Measurements from ENCODE around the gene DNAJC3. TPM values are rescaled to one million over a fixed set of nuclear protein-coding genes. Genes with fewer than 3 reads are reported as not detected.
"Not testable (repeated sequence)": the region's sequence is repeated elsewhere in the genome, so short reads cannot be mapped to it uniquely, and the experiment has no call there.

DNAJC3 gene
- total RNA-seq, 1 donor from 2014 or later: 31.6 TPM

GRCh38 chr13:95667235-95667634 lies 9.7 kb upstream of the DNAJC3 start:
- intact Hi-C loops (cut with micrococcal nuclease): not testable (repeated sequence)

GRCh38 chr13:95671597-95671996 lies 5.3 kb upstream of the DNAJC3 start:
- intact Hi-C loops (cut with micrococcal nuclease): loop anchor here (10.0 kb wide), 1 partner anchor 1553 kb away; the partner anchor contains the start of gene MBNL2

- intact Hi-C loops (cut with micrococcal nuclease): loop anchor here (2.0 to 10.0 kb wide), 7 partner anchors 29 to 1549 kb away; partner anchors contain the start of genes ABCC4, GPR180 and MBNL2
Observed at GRCh38 chr13:95676105-95676761, 706 bp upstream of the DNAJC3 start.

- intact Hi-C loops (cut with micrococcal nuclease): loop anchor here (1.0 to 10.0 kb wide), 8 partner anchors 29 to 1756 kb away; partner anchors contain the start of genes ABCC4, GPR180 and MBNL2
Observed at GRCh38 chr13:95677564-95678266, 776 bp downstream of the DNAJC3 start.

- intact Hi-C loops (cut with micrococcal nuclease): loop anchor here (5.0 to 10.0 kb wide), 4 partner anchors 377 to 1546 kb away; partner anchors contain the start of genes ABCC4, GPR180 and MBNL2
Observed at GRCh38 chr13:95678967-95679366, 2.0 kb downstream of the DNAJC3 start.

GRCh38 chr13:95679722-95680121 lies 2.8 kb downstream of the DNAJC3 start:
- intact Hi-C loops (cut with micrococcal nuclease): loop anchor here (5.0 to 10.0 kb wide), 4 partner anchors 377 to 1545 kb away; partner anchors contain the start of genes ABCC4, GPR180 and MBNL2

- intact Hi-C loops (cut with micrococcal nuclease): no loop called here
Observed at GRCh38 chr13:95684418-95684817, 7.5 kb downstream of the DNAJC3 start.

- intact Hi-C loops (cut with micrococcal nuclease): not testable (repeated sequence)
Observed at GRCh38 chr13:95684960-95685359, 8.0 kb downstream of the DNAJC3 start.

GRCh38 chr13:95689582-95689926 lies 12.6 kb downstream of the DNAJC3 start:
- intact Hi-C loops (cut with micrococcal nuclease): no loop called here

- intact Hi-C loops (cut with micrococcal nuclease): not testable (repeated sequence)
Observed at GRCh38 chr13:95690986-95691385, 14.0 kb downstream of the DNAJC3 start.

GRCh38 chr13:95697052-95697680 lies 20.2 kb downstream of the DNAJC3 start:
- intact Hi-C loops (cut with micrococcal nuclease): no loop called here

GRCh38 chr13:95698047-95698749 lies 21.3 kb downstream of the DNAJC3 start:
- intact Hi-C loops (cut with micrococcal nuclease): no loop called here

- intact Hi-C loops (cut with micrococcal nuclease): no loop called here
Observed at GRCh38 chr13:95703576-95703975, 26.6 kb downstream of the DNAJC3 start.

- intact Hi-C loops (cut with micrococcal nuclease): no loop called here
Observed at GRCh38 chr13:95704510-95704909, 27.6 kb downstream of the DNAJC3 start.

GRCh38 chr13:95706356-95706755 lies 29.4 kb downstream of the DNAJC3 start:
- intact Hi-C loops (cut with micrococcal nuclease): loop anchor here (2.0 kb wide), 1 partner anchor 30 kb away; the partner anchor contains the start of gene DNAJC3

GRCh38 chr13:95707035-95707434 lies 30.1 kb downstream of the DNAJC3 start:
- intact Hi-C loops (cut with micrococcal nuclease): loop anchor here (2.0 kb wide), 1 partner anchor 30 kb away; the partner anchor contains the start of gene DNAJC3

GRCh38 chr13:95707442-95708390 lies 30.8 kb downstream of the DNAJC3 start:
- intact Hi-C loops (cut with micrococcal nuclease): loop anchor here (2.0 kb wide), 1 partner anchor 31 kb away; the partner anchor contains the start of gene DNAJC3

GRCh38 chr13:95708391-95708774 lies 31.4 kb downstream of the DNAJC3 start:
- intact Hi-C loops (cut with micrococcal nuclease): no loop called here

GRCh38 chr13:95708811-95709500 lies 32.0 kb downstream of the DNAJC3 start:
- intact Hi-C loops (cut with micrococcal nuclease): no loop called here

All from T-helper 2 cell treated with Interferon-gamma antibody and Interleukin-4, amounts not matched to agents 100 ng/mL and 5 ng/mL, for 36 hours (primary cell).